ENCODE data around the gene PTCSC3. TPM values are rescaled to one million over a fixed set of nuclear protein-coding genes. Genes with fewer than 3 reads are reported as not detected.

Gene PTCSC3
- total RNA-seq, 2 experiments from 2014 or later: not detected

- H3K27me3 Mint-ChIP-seq: peaks cover 8% of the 10 kb centered on the region
- no peak overlapping the region for H3K27ac Mint-ChIP-seq
- ChIA-PET POLR2A (no interaction called here), CTCF (interaction anchor here (0.6 kb wide), 1 partner anchor 223 kb away, joined by 3 read pairs; no protein-coding TSS in a partner anchor)
- intact Hi-C loops (cut with micrococcal nuclease): no loop called here
- DNase-seq (no peak), ATAC-seq (no peak)
- peaks cover under 1% of the 10 kb centered on the region for H3K4me1 Mint-ChIP-seq (ENCODE audit: low read depth)
- no peak overlapping the region for H3K4me3 Mint-ChIP-seq
- H3K9me3 Mint-ChIP-seq: no peaks in the 10 kb centered on the region
- no peaks in the 10 kb centered on the region for H3K36me3 Mint-ChIP-seq (ENCODE audit: low read depth)
- TF ChIP-seq CTCF (IDR thresholded peaks at IDR 0.05): no peak
Measured at GRCh38 chr14:36222337-36222736, 45.8 kb upstream of the PTCSC3 start.

- Mint-ChIP-seq H3K27ac (no peak overlapping the region), H3K27me3 (peaks cover 17% of the 10 kb centered on the region), H3K9me3 (no peaks in the 10 kb centered on the region), H3K36me3 (ENCODE audit: low read depth) (no peaks in the 10 kb centered on the region), H3K4me1 (ENCODE audit: low read depth) (peaks cover 3% of the 10 kb centered on the region), H3K4me3 (no peak overlapping the region)
- ChIA-PET CTCF (no interaction called here), POLR2A (no interaction called here)
- TF ChIP-seq CTCF (IDR thresholded peaks at IDR 0.05): no peak
- no peak for ATAC-seq
- intact Hi-C loops (cut with micrococcal nuclease): no loop called here
- no peak for DNase-seq
Measured at GRCh38 chr14:36221112-36221511, 44.6 kb upstream of the PTCSC3 start.

- Mint-ChIP-seq H3K27ac (no peak overlapping the region), H3K4me3 (no peak overlapping the region)
- TF ChIP-seq CTCF (IDR thresholded peaks at IDR 0.05): no peak
Measured at GRCh38 chr14:36217732-36218131, 41.2 kb upstream of the PTCSC3 start.

GRCh38 chr14:36217027-36217426 lies 40.5 kb upstream of the PTCSC3 start:
- ChIA-PET CTCF (interaction anchor here (1.5 kb wide), 1 partner anchor 147 kb away, joined by 4 read pairs; no protein-coding TSS in a partner anchor), POLR2A (interaction anchor here (0.6 kb wide), 1 partner anchor 209 kb away, joined by 3 read pairs; no protein-coding TSS in a partner anchor)
- Mint-ChIP-seq H3K36me3 (ENCODE audit: low read depth) (no peaks in the 10 kb centered on the region), H3K4me3 (no peak overlapping the region), H3K4me1 (ENCODE audit: low read depth) (peaks cover 9% of the 10 kb centered on the region), H3K27me3 (peaks cover 28% of the 10 kb centered on the region), H3K27ac (no peak overlapping the region), H3K9me3 (no peaks in the 10 kb centered on the region)
- TF ChIP-seq CTCF (IDR thresholded peaks at IDR 0.05): no peak
- DNase-seq: no peak
- ATAC-seq: no peak
- intact Hi-C loops (cut with micrococcal nuclease): loop anchor here (10.0 kb wide), 1 partner anchor 158 kb away; no protein-coding TSS in a partner anchor

More at GRCh38 chr14:36217732-36218131, 41.2 kb upstream of the PTCSC3 start:
- intact Hi-C loops (cut with micrococcal nuclease): loop anchor here (10.0 kb wide), 1 partner anchor 157 kb away; no protein-coding TSS in a partner anchor
- ChIA-PET POLR2A (interaction anchor here (0.6 kb wide), 1 partner anchor 208 kb away, joined by 3 read pairs; no protein-coding TSS in a partner anchor), CTCF (no interaction called here)
- Mint-ChIP-seq H3K36me3 (ENCODE audit: low read depth) (no peaks in the 10 kb centered on the region), H3K27me3 (peaks cover 28% of the 10 kb centered on the region), H3K4me1 (ENCODE audit: low read depth) (peaks cover 3% of the 10 kb centered on the region), H3K9me3 (no peaks in the 10 kb centered on the region)
- peak; percentile 42 for ATAC-seq
- no peak for DNase-seq

- Mint-ChIP-seq H3K36me3 (ENCODE audit: low read depth) (no peaks in the 10 kb centered on the region), H3K27me3 (peaks cover 26% of the 10 kb centered on the region), H3K4me3 (no peak overlapping the region), H3K4me1 (ENCODE audit: low read depth) (peaks cover 9% of the 10 kb centered on the region), H3K9me3 (no peaks in the 10 kb centered on the region), H3K27ac (no peak overlapping the region)
- ATAC-seq (no peak), DNase-seq (no peak)
- ChIA-PET CTCF (no interaction called here), POLR2A (no interaction called here)
- intact Hi-C loops (cut with micrococcal nuclease): loop anchor here (10.0 kb wide), 1 partner anchor 160 kb away; no protein-coding TSS in a partner anchor
- TF ChIP-seq CTCF (IDR thresholded peaks at IDR 0.05): no peak
Measured at GRCh38 chr14:36215217-36215598, 38.7 kb upstream of the PTCSC3 start.

Data from activated CD8-positive, alpha-beta T cell treated with anti-CD3 and anti-CD28 coated beads for 36 hours (primary cell).